Suppressor macrophage treated with lipopolysaccharide for 4 hours (primary cell): ENCODE data around the gene OR7G3.
A peak's percentile ranks its signal among the peaks of the same experiment; 100 is the strongest.

Experiments
- DNase-seq: peaks from one replicate; pipeline ENCODE4 v3.0.0-alpha.2; 2020

The OR7G3 gene

DNA sequence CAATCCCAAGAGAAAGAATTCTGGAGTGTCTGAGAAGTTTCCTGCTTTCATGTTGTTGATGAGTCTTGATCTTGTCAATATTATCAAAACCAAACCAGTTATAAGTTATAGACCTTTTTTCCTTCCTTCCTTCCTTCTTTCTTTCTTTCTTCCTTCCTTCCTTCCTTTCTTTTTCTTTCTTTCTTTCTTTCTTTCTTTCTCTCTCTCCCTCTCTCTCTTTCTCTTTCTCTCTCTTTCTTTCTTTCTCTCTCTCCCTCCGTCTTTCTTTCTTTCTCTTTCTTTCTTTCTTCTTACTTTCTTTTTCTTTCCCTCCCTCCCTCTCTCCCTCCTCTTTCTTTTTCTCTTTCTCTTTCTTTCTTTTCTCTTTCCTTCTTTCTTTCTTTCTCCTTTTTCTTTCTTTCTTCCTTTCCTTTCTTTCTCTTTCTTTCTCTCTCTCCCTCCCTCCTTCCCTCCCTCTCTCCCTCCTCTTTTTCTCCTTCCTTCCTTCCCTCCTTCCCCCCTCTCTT lies at the start of gene OR7G3:
TSS of gene OR7G3 (minus strand) at position 51 of the 506 bp plus-strand sequence. CDS start at position 51, 0 bp downstream.
- no peak for DNase-seq

DNA sequence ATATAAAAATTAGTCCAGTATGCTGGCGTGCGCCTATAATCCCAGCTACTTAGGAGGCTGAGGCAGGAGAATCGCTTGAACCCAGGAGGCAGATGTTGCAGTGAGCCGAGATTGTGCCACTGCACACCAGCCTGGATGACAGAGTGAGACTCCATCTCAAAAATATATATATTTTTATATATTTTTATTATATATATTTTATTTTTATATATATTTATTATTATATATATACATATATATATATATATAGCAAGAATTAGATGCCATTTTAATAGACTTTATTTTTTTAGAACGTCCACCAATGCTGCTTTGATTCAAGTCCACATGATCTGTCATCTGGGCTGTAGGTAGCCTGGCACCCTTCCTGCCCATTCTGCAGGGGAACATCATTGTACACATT lies 48.6 kb upstream of the OR7G3 start:
- no peak for DNase-seq

DNA sequence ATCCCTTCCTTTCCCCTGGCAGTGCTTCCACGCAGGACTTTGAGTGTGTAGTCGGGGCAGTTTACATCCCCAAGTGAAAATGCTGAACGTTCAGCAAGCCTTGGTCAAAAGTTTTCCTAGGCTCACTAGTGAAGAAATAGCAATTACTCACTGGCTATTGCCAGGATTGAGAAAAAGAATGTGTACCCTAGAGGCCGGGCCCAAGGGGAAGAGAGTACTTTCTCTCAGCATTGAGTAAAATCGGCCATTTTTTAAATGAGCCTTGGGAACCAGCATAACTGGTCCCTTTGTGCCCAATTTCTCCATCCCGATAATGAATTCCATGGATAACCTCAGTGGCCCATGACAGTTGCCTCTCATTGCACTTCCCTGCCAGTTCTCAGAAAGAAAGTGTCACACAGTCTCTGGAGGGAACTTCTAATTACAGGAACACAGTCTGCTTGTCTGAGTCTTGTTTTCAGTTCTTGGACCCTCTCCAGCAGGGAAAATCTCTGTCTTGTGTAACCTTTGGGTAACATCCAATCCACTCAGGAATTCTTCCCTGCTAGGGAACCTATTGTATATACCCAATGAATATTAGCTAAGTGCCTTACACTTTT lies 44.7 kb upstream of the OR7G3 start:
- no peak for DNase-seq

DNA sequence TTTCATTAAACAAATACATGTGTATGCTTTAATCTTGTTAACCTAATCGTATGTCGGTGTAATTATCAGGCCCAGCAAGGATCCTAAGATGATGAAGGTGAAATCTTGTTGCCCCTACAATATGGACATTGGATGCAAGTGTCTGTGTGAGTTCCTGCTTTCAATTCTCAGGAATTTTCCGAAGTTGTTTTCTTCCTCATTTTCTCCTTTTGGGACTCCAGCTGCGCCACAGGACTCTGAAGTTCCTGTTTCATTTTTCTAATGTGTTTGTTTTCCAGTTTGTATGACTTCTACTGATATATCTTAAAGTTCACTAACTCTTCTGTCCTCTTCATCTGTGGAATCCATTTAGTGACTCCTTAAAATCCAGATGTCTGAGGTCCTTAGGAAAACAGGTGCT lies 40.1 kb upstream of the OR7G3 start:
- peak; percentile 5 for DNase-seq

DNA sequence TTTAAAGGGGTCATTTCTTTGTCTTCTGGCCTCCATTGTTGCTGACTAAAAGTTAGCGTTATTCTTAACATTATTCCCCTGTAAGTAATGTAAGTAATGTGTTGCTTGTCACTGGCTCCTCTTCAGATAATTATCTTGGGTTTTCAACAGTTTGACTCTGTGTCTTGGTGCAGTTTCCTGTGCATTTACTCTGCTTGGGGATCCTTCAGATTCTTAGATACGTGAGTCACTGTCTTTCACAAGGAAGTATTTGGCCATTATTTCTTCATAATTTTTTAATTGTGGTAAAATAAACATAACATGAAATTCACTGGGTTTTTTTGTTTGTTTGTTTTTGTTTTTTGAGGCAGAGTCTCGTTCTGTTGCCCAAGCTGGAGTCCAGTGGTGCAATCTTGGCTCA lies 38.5 kb upstream of the OR7G3 start:
- DNase-seq, result no peak

DNA sequence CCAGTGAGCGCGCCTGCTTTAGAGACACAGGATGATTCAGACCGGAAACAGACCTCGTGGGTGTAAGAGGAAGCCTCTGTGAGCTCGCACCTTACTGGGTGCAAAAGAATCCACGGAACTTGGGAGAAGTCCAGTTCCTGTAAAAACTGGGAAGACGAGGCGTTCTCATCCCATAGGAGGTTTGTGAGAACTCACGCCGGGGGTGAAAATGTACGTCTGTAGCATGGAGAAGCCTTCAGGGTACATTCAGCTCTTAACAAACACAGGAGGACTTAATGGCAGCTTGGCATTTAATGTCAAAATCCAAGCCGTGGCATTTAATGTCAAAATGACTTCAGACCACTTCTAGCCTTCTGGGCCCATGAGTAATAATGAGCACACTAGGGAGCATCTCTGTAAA lies 34.7 kb upstream of the OR7G3 start:
- no peak for DNase-seq

DNA sequence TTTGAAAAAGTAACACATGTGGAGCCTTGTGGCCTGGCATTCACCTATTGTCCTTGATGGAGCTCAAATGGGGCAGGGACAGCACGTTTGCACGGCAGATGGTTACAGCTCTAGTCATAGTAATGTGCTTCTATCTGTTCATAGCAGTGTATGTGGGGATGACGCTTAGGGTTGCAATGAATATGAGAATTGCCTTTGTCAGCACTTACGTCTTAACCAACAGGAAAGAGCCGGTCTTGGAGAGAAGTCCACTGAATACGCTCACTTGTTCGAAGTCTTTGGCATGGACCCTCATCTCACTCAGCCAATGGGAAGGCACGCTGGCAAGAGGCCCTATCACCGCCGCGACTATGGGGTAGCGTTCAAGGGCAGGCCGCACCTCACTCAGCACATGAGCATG lies 33.1 kb upstream of the OR7G3 start:
- no peak for DNase-seq

DNA sequence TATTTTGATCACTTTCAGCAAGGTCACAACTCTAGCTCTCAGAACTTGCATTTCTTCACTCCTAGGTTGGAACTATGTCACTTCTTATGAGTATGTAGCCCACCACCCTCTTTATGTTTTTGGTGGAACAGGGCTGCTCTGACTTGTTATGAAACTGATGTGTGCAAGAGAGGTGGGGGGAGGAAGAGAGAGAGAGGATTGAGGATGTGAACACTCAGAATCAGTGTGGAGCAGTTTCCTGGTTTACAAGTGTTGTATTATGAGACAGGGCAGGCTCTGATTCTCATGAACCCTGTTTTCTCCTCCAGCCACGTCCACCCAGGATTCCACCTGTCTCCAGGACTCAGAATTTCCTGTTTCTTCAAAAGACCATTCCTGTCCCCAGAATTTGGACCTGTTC lies 29.6 kb upstream of the OR7G3 start:
- no peak for DNase-seq

DNA sequence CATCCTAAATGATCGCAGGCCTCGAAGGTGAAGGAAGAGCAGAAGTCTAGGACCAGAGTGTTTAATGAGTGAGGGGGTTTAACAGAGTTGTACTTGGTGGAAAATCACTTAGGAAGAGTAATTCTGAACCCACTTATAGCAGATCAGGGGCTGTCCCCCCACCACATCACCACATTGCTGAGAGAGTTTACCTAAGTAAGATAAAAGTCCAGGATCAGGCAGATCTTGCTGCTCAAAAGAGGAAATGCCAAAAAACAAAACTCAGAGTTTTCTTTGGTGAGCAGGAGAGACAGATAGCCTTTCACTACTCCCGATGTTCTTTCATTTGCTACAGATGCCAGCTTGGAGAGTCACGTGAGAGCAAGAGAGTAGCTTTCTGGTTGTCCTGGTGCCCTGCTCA lies 28.8 kb upstream of the OR7G3 start:
- DNase-seq, result no peak

DNA sequence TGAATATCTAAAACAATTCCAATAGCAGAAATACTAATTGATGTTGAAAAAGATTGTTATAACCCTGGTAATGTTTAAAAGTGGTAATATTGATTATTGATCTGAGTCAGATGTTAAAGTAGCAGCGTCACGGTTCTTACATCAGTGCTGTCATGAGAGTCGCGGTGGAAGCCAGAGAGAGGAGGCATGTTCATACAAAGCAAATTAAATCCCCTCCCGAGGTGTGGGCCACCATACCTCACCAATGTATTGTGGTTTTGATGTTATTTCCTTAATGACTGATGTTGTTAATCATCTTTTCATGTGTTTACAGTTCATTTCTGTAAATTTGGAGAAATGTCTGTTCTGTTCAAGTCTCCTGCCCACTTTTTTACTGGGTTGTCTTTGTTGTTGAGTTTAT lies 24.6 kb upstream of the OR7G3 start:
- DNase-seq, result no peak

DNA sequence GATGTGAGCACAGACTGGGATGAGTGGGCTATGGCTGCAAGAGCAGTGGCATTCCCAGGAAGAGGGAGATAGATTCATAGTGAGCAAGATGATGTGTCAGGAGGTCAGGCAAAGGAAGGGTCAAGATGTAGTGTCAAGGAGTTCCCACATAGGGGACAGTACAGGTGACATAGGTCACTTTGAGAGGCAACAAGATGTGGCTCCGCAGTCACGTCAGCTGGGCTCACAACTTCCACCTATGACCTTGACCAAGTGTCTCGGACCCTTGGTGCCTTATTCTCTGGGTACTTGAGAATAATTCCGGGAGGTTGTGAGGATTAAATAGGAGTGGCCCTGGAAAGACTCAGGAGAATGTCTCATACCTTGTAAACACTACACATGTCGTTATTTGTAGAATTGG lies 23.9 kb upstream of the OR7G3 start:
- DNase-seq, result no peak

DNA sequence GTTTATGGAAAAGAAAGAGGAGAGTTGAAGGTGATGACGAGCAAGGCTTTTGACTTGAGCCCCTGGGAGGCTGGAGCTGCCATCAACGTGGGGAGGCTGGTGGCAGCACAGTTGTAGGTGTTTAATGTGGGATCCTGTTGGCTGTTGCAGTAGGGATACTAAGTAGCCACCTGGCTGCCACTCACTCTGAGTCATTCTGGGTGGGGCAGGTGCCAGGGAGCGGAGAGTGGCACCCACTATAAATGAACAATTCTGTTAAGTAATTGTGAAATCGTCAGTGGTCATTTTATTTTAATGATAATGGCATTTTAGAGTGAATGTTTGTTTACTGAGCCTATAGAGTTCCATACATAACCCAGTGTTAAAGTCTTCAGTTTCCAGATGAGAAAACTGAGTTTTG lies 23.2 kb upstream of the OR7G3 start:
- no peak for DNase-seq

DNA sequence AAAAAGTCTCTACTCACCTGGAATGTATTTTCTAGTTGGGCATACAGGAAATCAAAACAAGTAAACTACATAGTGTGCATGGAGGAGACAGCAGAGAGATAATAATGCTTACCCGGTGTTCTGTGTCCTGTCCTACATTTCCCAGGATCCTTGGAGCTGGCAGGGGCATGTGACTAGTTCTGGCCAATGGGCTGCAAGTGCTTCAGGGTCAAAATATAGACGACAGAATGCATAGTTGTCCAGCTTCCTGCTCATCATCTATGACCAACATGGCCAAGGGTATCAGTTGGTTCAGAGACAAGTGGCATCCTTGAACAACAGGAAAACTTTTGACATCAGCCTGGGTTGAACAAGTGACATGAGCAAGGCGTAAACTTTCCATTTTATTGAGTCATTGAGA lies 21.9 kb upstream of the OR7G3 start:
- DNase-seq, result no peak

DNA sequence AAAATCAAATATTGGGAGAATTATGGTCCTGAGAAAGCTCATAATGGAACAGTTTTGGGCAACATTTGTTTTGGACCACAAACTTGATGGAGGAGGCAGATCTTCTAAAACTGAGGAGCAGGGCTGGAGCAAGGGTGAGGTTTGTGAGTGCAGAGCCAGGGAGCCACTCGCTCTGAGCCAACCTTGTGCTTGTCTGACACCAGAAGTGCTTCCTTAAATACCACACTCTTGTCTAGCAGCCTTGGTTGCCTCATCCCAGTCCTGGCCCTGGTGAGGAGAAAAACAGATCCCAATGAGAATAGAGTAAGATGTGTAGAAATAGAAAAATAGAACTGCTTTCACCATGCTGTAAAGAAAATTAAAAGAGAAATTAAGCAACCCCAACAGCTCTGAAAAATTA lies 20.1 kb upstream of the OR7G3 start:
- no peak for DNase-seq

DNA sequence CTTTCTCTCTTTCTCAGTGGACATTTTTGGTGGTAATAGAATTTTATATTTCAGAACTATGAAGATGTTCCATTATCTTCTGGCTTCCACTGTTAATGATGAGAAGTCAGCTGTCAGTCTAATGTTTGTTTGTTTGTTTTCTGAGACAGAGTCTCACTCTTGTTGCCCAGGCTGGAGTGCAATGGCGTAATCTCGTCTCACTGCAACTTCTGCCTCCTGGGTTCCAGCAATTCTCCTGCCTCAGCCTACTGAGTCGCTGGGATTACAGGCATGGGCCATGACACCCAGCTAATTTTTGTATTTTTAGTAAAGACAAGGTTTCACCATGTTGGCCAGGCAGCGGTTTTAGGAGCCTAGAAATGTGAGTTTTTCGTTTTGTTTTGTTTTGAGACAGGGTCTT lies 18.2 kb upstream of the OR7G3 start:
- DNase-seq, result peak; percentile 15

DNA sequence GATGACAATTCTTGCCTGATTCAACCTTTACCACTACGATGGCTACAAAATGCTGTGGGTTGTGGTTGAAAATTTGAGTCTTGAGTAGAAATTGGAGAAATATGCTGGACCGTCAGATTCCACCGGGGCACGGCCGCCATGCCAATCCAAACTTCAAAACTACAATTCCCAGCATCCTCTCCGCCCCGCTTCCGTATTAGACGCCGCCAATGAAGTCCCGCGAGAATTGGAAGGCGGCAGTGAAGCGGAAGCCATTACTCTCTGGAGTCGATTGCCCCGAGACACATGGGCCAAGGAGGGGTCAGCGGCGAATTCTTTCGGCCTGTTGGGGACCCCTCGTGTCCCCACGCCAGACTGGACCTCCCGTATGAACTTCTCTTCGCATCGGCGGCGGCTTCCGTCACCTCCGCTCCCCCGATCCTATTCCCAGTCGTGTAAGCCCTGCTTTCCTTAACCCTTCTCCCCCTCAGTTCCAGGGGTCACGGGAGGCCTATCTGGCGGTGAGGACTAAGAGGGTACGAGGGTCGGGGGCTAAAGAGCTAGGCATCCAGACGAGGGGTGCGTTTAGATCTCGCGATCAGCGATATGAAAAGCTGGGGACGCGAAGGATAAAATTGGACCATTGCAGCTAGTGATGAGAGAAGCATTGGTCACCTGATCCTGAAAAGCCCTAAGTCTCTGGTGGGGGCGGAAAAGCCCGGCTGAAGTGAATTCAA lies 13.6 kb upstream of the OR7G3 start, which contains the start of gene ZNF317:
TSS of gene ZNF317 (plus strand) at position 239 of the 716 bp plus-strand sequence. CDS start 15,620 bp downstream, outside the sequence.
- DNase-seq, result peak; percentile 97

DNA sequence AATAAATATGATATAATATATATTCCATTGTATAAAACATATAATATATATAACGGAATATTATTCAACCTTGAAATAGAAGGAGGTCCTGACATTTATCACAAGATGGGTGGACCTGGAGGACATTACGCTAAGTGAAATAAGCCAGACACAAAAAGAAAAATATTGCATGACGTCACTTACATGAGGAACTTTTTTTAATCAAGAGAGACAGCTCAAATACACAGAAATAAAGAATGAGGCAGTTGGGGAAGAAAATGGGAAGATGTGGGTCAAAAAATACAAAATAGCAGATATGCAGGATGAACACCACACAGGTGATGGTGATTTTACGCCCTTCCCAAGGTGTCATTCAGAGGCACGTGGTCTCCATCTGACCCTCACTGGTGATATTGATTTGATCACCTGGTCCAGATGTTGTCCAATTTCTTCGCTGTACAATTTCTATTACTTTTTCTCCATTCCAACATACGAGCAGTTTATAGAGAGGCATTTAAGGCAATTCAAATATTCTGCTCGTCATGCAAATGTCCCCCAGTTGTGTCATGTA lies 12.9 kb upstream of the OR7G3 start:
- DNase-seq, result no peak

DNA sequence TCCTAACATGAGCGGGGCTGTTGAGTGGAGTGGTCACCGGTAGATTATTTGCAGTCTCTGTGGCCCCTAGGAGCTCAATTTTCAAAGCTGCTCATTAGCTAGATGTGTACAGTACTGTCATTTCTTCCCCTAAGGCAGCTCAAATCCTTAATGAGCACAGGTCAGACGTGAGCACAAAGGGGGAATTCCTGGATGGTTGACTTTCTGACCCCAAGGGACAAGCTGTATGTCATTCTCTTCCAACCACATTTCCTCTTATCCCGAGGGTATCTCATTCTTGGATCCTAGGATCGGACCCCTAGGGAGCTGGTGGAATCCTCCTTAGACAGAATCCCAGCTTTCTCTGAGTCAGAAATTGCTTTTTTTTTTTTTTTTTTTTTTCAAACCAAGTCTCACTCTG lies 5.7 kb upstream of the OR7G3 start:
- no peak for DNase-seq

DNA sequence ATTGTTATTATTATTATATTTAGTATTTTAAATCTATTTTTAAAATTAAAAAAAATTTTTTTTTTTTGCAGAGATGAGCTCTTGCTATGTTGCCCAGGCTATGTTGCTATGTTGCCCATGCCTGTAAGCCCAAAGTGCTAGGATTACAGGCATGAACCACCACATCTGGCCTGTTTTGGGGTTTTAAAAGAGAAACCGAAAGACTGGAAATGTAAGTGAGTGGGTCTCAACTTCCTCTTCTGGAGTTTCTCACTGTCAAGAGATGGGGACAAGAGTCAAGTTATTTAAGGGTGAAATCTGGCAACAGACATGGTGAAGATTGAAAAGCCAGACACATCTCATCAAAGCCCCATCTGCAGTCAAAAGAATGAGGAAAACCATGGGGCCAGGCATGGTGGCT lies 4.2 kb upstream of the OR7G3 start:
- DNase-seq, result peak; percentile 73

DNA sequence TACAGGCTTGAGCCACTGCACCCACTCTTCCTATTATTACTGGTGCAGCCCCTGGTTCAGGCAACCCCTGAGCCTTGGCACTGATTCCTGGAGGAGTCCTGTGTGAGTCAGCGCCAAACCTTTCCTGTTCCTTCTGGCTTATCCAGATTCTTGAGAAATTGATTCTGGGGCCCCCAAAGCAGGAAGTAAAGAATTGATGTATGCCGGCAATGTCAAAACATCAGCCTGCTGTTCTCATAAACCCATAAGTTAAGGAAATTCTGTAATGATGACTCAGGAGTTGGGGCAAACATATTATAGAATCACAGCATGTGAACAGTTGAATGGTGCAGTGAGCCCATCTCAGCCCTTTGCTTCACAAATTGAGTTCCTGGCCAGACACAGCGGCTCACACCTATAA lies 1.4 kb upstream of the OR7G3 start:
- DNase-seq, result peak; percentile 73

DNA sequence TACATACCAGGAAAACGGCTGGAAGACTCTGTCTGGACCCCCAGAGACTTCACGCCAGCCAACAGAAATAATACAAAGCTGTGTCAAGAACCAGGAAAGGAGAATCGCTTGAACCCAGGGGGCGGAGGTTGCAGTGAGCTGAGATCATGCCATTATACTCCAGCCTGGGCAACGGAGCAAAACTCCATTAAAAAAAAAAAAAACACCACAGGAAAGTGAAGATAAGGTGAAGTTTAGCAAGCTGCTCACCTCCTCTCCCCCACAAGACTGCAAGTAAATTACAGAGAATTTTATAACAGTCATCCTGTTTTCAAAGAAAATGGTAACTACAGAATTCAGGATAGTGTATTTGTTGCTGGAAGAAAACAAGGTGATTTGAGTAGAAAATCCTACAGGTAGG lies 10.2 kb downstream of the OR7G3 start:
- no peak for DNase-seq

DNA sequence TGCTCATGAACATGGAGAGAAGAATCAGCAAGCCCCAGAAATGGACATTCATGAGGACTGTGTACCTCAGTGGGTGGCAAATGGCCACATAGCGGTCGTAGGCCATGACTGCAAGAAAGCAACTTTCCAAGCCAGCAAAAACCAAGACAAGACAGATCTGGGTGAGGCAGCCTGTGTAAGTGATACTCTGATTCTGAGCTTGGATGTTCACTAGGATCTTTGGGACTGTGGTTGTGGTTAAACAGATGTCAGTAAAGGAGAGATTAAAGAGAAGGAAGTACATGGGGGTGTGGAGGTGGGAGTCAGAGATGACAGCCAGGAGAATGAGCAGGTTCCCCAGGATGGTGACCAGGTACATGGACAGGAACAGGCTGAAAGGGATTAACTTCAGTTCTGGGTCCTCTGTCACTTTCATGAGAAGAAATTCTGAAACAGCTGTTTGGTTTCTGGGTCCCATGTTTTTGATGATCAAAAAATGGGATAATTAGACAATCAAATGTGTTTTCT lies 11.4 kb downstream of the OR7G3 start, which contains the start of gene OR7G1:
TSS of gene OR7G1 (minus strand) at position 457 of the 507 bp plus-strand sequence. CDS start at position 457, 0 bp downstream.
- DNase-seq, result no peak

DNA sequence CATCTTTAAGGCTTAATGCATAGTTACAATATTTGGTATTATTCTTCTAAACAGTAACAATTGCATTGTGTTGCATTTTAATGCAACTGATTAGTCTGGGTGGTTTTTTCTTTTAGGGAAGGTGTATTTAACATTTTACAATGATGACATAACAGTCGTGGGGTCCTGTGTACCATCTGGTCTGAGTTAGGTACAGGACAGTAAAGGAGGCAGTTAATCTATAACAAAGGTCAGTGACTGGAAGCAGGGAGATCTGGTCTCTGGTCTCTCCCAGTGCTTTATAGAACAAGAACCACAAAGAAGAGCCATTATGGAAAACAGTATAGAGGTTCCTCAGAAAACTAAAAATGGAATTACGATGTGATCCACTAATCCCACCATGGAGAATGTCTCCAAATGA lies 16.8 kb downstream of the OR7G3 start:
- DNase-seq, result no peak

DNA sequence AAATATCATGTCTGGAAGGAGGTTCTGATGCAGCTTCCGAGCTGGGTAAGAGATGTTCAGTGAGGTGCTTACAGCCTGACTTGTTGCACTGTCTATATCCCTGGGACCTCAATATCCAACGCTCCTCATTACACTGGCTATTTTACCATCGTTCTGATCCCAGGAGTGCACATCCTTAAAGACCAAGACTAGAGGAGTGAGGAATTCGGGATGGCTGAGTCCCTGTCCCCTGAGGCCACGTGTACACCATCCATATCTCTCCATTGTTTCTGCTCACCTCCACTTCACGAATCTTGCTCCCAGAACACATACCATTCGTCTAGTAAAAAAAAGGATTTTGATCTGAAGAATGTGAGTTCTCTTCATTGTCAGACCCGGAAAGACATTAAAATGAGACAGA lies 19.4 kb downstream of the OR7G3 start, which contains the start of gene OR7G2:
TSS of gene OR7G2 (minus strand) at position 101 of the 400 bp plus-strand sequence. CDS start 4,232 bp downstream, outside the sequence.
- DNase-seq, result no peak
